Breast epithelium (tissue), 4 donors: ENCODE measurements around the gene MYBBP1A. TPM values are rescaled to one million over a fixed set of nuclear protein-coding genes. Genes with fewer than 3 reads are reported as not detected.
"Not testable (repeated sequence)": the region's sequence is repeated elsewhere in the genome, so short reads cannot be mapped to it uniquely, and the experiment has no call there.

Source experiments
- DNase-seq, 2 donors: peaks; one replicate each; pipeline ENCODE4 v3.0.0-alpha.2; 2019; ENCODE audit warnings: low spot score in 2 of 2
- H3K27ac ChIP-seq, 2 donors: fragments of 200-600 bp; sonication (generic) in 1 of 2; one replicate each; pipeline ENCODE4 v1.5.1; 2016 to 2019; ENCODE audit warnings: mild to moderate bottlenecking in 1 of 2
- H3K27me3 ChIP-seq, 2 donors: fragments of 200-600 bp; sonication (generic) in 1 of 2; one replicate each; pipeline versions ENCODE4 v1.5.1 to v1.6.0; 2017 to 2019; ENCODE audit warnings: control low read depth in 1 of 2, mild to moderate bottlenecking in 1 of 2
- H3K36me3 ChIP-seq: fragments of 200-600 bp; one replicate; pipeline ENCODE4 v1.5.1; 2019
- H3K4me1 ChIP-seq, 2 donors: fragments of 200-600 bp; sonication (generic); one replicate each; pipeline ENCODE4 v1.5.1; 2016 to 2019; ENCODE audit warnings: control low read depth in 1 of 2
- H3K4me3 ChIP-seq, 3 donors: fragments of 200-600 bp; sonication (generic); 1 replicate in 2 of 3; 2 replicates in 1 of 3; pipeline ENCODE4 v1.5.1; 2016 to 2019; ENCODE audit warnings: mild to moderate bottlenecking in 3 of 3, moderate library complexity in 2 of 3
- H3K9me3 ChIP-seq, 2 donors: fragments of 200-600 bp; sonication (generic) in 1 of 2; one replicate each; pipeline ENCODE4 v1.5.1; 2016 to 2019; ENCODE audit warnings: control low read depth in 1 of 2
- CTCF ChIP-seq, 3 donors: fragments of 450-650 bp; IDR thresholded peaks; one replicate each; pipeline ENCODE4 v1.5.1; 2016 to 2017; ENCODE audit warnings: antibody characterized with exemption in 3 of 3, mild to moderate bottlenecking in 3 of 3, moderate library complexity in 3 of 3
- POLR2A ChIP-seq: fragments of 450-650 bp; IDR thresholded peaks from one replicate; pipeline ENCODE4 v1.6.1; 2016; ENCODE audit warnings: antibody characterized with exemption, mild to moderate bottlenecking, moderate library complexity
- POLR2AphosphoS5 ChIP-seq, 3 donors: sonication (generic); formaldehyde crosslinking; IDR thresholded peaks; one replicate each; pipeline ENCODE4 v1.6.1; 2017; ENCODE audit warnings: antibody characterized with exemption in 3 of 3
- intact Hi-C: fragments of 100-400 bp; cut with DNase I; formaldehyde crosslinking; loops from one replicate; pipeline ENCODE4 v1.15.1; 2023; ENCODE audit warnings: low total_unique reads
- total RNA-seq, 3 donors: library from RNA; depleted of rRNA; stranded (reverse); fragments of >200 nt; gene quantifications; one replicate each; pipeline ENCODE4 v1.1.0, GENCODE V29; 2016

Gene MYBBP1A
- total RNA-seq, 3 donors from 2014 or later = 26.9 to 61.6 (median 50.1) TPM

GRCh38 chr17:4582101-4582501, 26.9 kb upstream of the MYBBP1A start:
- H3K27me3 ChIP-seq = peaks cover 0 to 22% of the 10 kb centered on the region in 2 donors

DNA sequence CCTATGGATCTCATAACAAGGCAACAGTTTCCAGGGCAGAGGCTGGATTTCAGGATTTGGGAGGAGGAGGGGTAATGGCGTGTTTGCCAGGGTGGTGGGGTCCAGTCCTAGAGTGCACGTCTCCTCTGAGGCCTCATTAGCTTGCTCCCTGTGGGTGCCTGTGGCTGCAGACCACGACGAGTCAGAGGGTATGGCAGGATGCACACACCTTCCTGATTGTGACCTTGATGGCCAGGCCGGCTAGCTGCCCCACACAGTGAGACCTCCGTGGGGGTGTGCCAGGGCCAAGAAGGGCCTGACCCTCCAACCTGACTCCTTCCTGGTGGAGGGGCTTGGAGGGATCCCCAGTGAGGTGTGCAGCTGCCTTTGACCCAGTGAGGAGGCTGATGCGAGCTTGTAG, 25.1 kb upstream of the MYBBP1A start:
- H3K9me3 ChIP-seq = no peaks in the 10 kb centered on the region
- H3K27me3 ChIP-seq = peaks cover 0 to 17% of the 10 kb centered on the region in 2 donors
- no peak overlapping the region for H3K27ac ChIP-seq
- no peaks in the 10 kb centered on the region for H3K4me1 ChIP-seq
- H3K36me3 ChIP-seq = no peaks in the 10 kb centered on the region
- intact Hi-C loops = no loop called here
- TF ChIP-seq CTCF (IDR thresholded peaks at IDR 0.05) (no peak), POLR2A (no peak), POLR2AphosphoS5 (IDR thresholded peaks at IDR 0.05) (no peak)
- no peak overlapping the region for H3K4me3 ChIP-seq
- no peak for DNase-seq

More at GRCh38 chr17:4582101-4582501, 26.9 kb upstream of the MYBBP1A start:
- Histone ChIP-seq H3K9me3 (no peaks in the 10 kb centered on the region), H3K27ac (no peak overlapping the region), H3K4me1 (no peaks in the 10 kb centered on the region), H3K4me3 (no peak overlapping the region), H3K36me3 (no peaks in the 10 kb centered on the region)
- intact Hi-C loops = no loop called here
- no peak for TF ChIP-seq CTCF (IDR thresholded peaks at IDR 0.05)
- no peak for TF ChIP-seq POLR2A
- TF ChIP-seq POLR2AphosphoS5 (IDR thresholded peaks at IDR 0.05) = no peak
- no peak for DNase-seq

GRCh38 chr17:4579678-4580077, 24.5 kb upstream of the MYBBP1A start:
- H3K4me3 ChIP-seq = no peak overlapping the region
- intact Hi-C loops = no loop called here
- no peak for DNase-seq
- H3K4me1 ChIP-seq = no peaks in the 10 kb centered on the region
- H3K27ac ChIP-seq = no peak overlapping the region
- H3K9me3 ChIP-seq = no peaks in the 10 kb centered on the region
- peaks cover 0 to 11% of the 10 kb centered on the region in 2 donors for H3K27me3 ChIP-seq
- no peaks in the 10 kb centered on the region for H3K36me3 ChIP-seq
- TF ChIP-seq POLR2AphosphoS5 (IDR thresholded peaks at IDR 0.05) (no peak), CTCF (IDR thresholded peaks at IDR 0.05) (no peak), POLR2A (no peak)

DNA sequence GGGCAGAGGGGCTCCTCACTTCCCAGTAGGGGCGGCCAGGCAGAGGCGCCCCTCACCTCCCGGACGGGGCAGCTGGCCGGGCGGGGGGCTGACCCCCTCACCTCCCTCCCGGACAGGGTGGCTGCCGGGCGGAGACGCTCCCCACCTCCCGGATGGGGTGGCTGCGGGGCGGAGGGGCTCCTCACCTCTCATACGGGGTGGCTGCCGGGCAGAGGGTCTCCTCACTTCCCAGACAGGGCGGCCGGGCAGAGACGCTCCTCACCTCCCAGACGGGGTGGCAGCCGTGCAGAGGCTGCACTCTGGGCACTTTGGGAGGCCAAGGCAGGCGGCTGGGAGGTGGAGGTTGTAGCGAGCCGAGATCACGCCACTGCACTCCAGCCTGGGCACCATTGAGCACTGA, 23.2 kb upstream of the MYBBP1A start:
- DNase-seq, H3K27ac ChIP-seq, intact Hi-C loops: not testable (repeated sequence)

DNA sequence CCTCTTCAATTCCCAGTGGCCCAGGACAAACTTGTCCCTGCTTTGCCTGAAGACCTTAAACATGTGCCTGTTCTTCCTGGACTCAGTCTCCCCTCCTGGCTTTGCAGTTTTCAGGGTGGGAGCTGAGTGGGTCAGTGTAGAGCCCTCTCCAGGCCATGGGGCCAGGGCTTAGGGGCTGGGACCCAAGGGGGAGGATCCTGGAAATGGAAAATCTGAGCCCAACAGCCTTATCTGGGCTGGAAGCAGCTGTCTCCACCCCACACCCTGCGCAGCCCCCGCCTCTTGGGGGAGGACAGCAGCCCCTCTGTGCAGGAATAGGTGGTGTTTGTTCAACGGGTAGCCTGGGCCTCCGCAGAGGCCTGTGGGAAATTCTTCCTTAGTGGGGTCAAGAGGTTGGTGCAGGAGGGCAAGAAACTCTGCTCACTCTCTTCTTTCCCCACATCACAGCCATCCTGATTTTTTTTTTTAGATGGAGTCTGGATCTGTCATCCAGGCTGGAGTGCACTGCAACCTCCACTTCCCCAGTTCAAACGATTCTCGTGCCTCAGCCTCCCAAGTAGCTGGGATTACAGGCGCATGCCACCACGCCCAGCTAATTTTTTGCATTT, 22.3 kb upstream of the MYBBP1A start:
- no peak overlapping the region for H3K27ac ChIP-seq
- no peak overlapping the region for H3K4me3 ChIP-seq
- TF ChIP-seq POLR2AphosphoS5 (IDR thresholded peaks at IDR 0.05) (no peak), CTCF (IDR thresholded peaks at IDR 0.05) (no peak), POLR2A (no peak)
- no peaks in the 10 kb centered on the region for H3K4me1 ChIP-seq
- H3K36me3 ChIP-seq = no peaks in the 10 kb centered on the region
- H3K9me3 ChIP-seq = no peaks in the 10 kb centered on the region
- peaks cover 0 to 4% of the 10 kb centered on the region in 2 donors for H3K27me3 ChIP-seq
- intact Hi-C loops = no loop called here
- DNase-seq = no peak

More for the DNA sequence above, 23.2 kb upstream of the MYBBP1A start:
- not testable (repeated sequence) for H3K4me1 ChIP-seq, H3K36me3 ChIP-seq, H3K9me3 ChIP-seq, H3K27me3 ChIP-seq, H3K4me3 ChIP-seq
